Measurements from ENCODE around the gene C1QTNF12. TPM values are rescaled to one million over a fixed set of nuclear protein-coding genes. Genes with fewer than 3 reads are reported as not detected.

C1QTNF12 gene
- total RNA-seq, 2 experiments from 2014 or later, result 2.6 to 4.9 TPM

DNA sequence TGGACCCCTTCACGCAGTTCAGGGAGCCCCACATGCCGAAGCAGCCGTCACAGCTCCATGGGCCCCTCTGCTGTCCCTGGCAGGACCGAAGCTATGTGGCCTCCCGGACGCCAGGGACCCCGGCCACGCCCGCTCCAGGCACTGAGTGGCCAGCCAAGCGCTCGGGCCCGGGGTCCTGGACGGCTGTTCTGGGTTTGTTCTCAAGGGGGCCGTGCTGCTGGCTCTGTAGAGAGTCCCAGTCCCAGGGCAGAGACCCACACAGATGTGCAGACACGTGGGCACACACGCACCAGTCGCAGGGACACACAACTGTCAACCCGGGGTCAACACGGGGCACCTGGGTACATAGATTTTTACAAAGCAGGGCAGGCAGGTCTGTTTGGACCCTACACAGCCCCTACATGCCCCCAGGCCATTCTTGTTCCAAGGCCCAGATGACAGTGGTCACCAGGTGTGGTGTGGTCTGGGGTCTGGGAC, 7.8 kb downstream of the C1QTNF12 start:
- CTCF ChIA-PET, result interaction anchor here (1.0 kb wide), 1 partner anchor 12 kb away, joined by 3 read pairs; no protein-coding TSS in a partner anchor
- Mint-ChIP-seq H3K4me3 (no peak overlapping the region), H3K27ac (no peak overlapping the region), H3K36me3 (ENCODE audit: low read depth) (peaks cover 8% of the 10 kb centered on the region), H3K9me3 (no peaks in the 10 kb centered on the region), H3K4me1 (ENCODE audit: low read depth) (peaks cover 10% of the 10 kb centered on the region), H3K27me3 (no peaks in the 10 kb centered on the region)
- POLR2A ChIA-PET, result interaction anchor here (0.6 to 1.6 kb wide), 2 partner anchors 9 to 12 kb away, joined by 3 read pairs; no protein-coding TSS in a partner anchor
- intact Hi-C loops (cut with micrococcal nuclease), result no loop called here
- DNase-seq (no peak), ATAC-seq (no peak)
- TF ChIP-seq CTCF (IDR thresholded peaks at IDR 0.05), result no peak

GRCh38 chr1:1237874-1238701, 8.4 kb downstream of the C1QTNF12 start:
- H3K27me3 Mint-ChIP-seq, result no peaks in the 10 kb centered on the region
- H3K9me3 Mint-ChIP-seq, result no peaks in the 10 kb centered on the region
- peaks cover 14% of the 10 kb centered on the region for H3K4me1 Mint-ChIP-seq (ENCODE audit: low read depth)
- peaks cover 12% of the 10 kb centered on the region for H3K36me3 Mint-ChIP-seq (ENCODE audit: low read depth)
- intact Hi-C loops (cut with micrococcal nuclease), result no loop called here
- ChIA-PET CTCF (interaction anchor here (1.0 kb wide), 2 partner anchors 13 to 116 kb away, joined by 3 read pairs; no protein-coding TSS in a partner anchor), POLR2A (interaction anchor here (1.6 kb wide), 1 partner anchor 13 kb away, joined by 3 read pairs; no protein-coding TSS in a partner anchor)
- H3K27ac Mint-ChIP-seq, result no peak overlapping the region
- ATAC-seq (no peak), DNase-seq (peak; percentile 30)
- no peak for TF ChIP-seq CTCF (IDR thresholded peaks at IDR 0.05)
- no peak overlapping the region for H3K4me3 Mint-ChIP-seq

DNA sequence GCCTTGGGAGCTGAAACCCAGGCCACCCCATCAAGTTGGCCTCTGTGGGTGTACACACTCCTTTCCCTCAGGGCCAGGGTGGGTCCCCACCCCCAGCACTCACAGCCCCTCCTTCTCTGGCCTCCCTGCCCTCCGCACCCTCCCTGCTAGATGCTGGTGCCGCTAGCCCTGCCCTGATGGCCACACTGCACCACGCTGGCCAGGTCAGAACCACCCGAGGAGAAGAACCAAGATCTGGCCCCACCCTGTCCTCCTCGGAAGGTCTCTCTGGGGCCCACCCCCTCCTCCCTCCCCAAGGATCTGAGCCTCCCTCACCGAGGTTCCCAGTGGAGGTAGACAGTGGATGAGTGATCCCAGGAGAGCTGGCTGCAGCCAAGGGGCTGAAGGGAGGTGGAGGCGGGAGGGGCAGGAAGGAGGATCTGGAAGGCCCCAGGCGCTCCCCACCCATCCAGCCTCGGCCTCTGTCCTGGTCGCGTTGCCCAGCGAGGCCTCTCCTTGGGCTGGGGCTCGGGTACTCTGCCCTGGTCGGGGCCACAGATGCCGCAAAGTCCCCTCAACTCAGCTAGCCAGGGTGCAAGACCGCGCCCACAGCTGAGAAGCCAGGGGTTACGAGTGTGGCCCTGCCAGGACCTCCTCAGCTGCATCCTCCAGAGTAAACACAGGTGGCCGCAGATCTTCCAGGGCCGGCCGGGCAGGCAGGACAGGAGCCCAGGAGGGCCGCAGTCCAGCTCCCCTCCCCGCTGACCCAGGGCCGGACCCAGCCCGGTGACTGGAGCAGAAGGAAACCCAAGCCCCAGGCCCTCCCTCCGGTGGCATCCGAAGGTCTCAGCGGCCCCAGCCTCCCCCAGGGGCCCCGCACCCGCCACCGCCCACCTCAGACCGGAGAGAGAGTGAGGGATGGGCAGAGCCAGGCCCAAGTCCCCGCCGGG, 9.3 kb downstream of the C1QTNF12 start:
- TF ChIP-seq CTCF (IDR thresholded peaks at IDR 0.05), result no peak
- Mint-ChIP-seq H3K4me1 (ENCODE audit: low read depth) (peaks cover 14% of the 10 kb centered on the region), H3K36me3 (ENCODE audit: low read depth) (peaks cover 12% of the 10 kb centered on the region), H3K27me3 (no peaks in the 10 kb centered on the region), H3K4me3 (no peak overlapping the region), H3K9me3 (no peaks in the 10 kb centered on the region), H3K27ac (no peak overlapping the region)
- intact Hi-C loops (cut with micrococcal nuclease), result no loop called here
- DNase-seq (no peak), ATAC-seq (no peak)
- POLR2A ChIA-PET, result interaction anchor here (0.5 to 0.7 kb wide), 2 partner anchors 13 to 24 kb away, joined by 3 read pairs; partner anchors contain the start of gene TNFRSF4
- CTCF ChIA-PET, result interaction anchor here (1.0 to 1.3 kb wide), 2 partner anchors 14 to 115 kb away, joined by 3 to 4 read pairs; no protein-coding TSS in a partner anchor

DNA sequence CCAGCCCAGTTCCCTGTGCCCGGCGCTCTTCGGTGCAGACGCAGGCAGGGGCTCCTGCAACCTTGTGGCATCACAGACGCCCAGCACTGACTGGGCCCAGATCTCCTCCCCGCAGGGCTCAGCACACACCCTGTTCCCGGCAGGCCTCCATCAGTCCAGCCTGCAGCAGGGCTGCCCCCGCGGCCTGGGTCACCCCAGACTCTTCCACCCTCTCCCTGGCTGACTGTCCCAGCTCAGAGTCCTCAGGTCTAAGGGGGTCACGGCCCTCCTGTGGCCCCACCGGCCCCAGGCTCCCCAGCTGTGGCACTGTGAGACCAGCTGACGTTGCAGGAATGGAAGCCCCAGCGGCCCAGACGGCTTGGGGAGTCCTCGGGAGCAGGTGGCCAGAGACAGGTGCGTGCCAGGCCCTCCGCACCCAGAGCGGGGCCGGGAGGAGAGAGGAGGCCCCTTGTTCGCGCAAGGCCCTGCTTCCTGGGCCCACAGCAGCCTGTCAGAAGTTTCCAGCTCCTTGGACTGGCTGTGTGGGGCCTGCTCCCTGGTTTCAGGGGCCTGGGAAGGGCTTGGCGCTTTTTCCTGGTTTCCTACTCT, 10.3 kb downstream of the C1QTNF12 start:
- ChIA-PET POLR2A (interaction anchor here (0.5 to 0.7 kb wide), 4 partner anchors 12 to 119 kb away, joined by 3 read pairs; partner anchors contain the start of gene TNFRSF4), CTCF (interaction anchor here (1.0 to 1.3 kb wide), 2 partner anchors 15 to 114 kb away, joined by 3 to 4 read pairs; no protein-coding TSS in a partner anchor)
- peaks cover 14% of the 10 kb centered on the region for H3K4me1 Mint-ChIP-seq (ENCODE audit: low read depth)
- H3K9me3 Mint-ChIP-seq, result no peaks in the 10 kb centered on the region
- no peak for TF ChIP-seq CTCF (IDR thresholded peaks at IDR 0.05)
- no peaks in the 10 kb centered on the region for H3K27me3 Mint-ChIP-seq
- DNase-seq (no peak), ATAC-seq (no peak)
- intact Hi-C loops (cut with micrococcal nuclease), result no loop called here
- H3K4me3 Mint-ChIP-seq, result no peak overlapping the region
- H3K36me3 Mint-ChIP-seq (ENCODE audit: low read depth), result peaks cover 12% of the 10 kb centered on the region
- no peak overlapping the region for H3K27ac Mint-ChIP-seq

Measured in activated CD8-positive, alpha-beta T cell treated with anti-CD3 and anti-CD28 coated beads for 36 hours (primary cell).